ENCODE data around the gene ARHGAP44.
A peak's percentile ranks its signal among the peaks of the same experiment; 100 is the strongest.

Gene ARHGAP44

GRCh38 chr17:12773153-12773552 lies 16.1 kb upstream of the ARHGAP44 start:
- Histone ChIP-seq H3K4me3 (ENCODE audit: low read depth, low read length) (no peak overlapping the region), H3K9ac (ENCODE audit: low read length) (no peak overlapping the region), H3K36me3 (ENCODE audit: control insufficient read depth, insufficient read depth, low read length) (no peaks in the 10 kb centered on the region), H3K27ac (ENCODE audit: low read depth, low read length) (no peak overlapping the region), H3K27me3 (ENCODE audit: control insufficient read depth, insufficient read depth, low read length) (no peaks in the 10 kb centered on the region), H3K9me3 (ENCODE audit: control insufficient read depth, insufficient read depth, low read depth, low read length) (no peaks in the 10 kb centered on the region), H3K4me1 (ENCODE audit: control insufficient read depth, insufficient read depth, low read length) (no peaks in the 10 kb centered on the region)

- H3K4me1 ChIP-seq (ENCODE audit: control insufficient read depth, insufficient read depth, low read length): peaks cover 10% of the 10 kb centered on the region; the same call in 1 of the 2 replicates
- no peaks in the 10 kb centered on the region for H3K9me3 ChIP-seq (ENCODE audit: control insufficient read depth, insufficient read depth, low read depth, low read length)
- peaks cover 23% of the 10 kb centered on the region for H3K27me3 ChIP-seq (ENCODE audit: control insufficient read depth, insufficient read depth, low read length)
- peak overlapping the region; percentile 54 for H3K9ac ChIP-seq (ENCODE audit: low read length)
- H3K27ac ChIP-seq (ENCODE audit: low read depth, low read length): no peak overlapping the region
- H3K4me3 ChIP-seq (ENCODE audit: low read depth, low read length): peak overlapping the region; percentile 97
- H3K36me3 ChIP-seq (ENCODE audit: control insufficient read depth, insufficient read depth, low read length): no peaks in the 10 kb centered on the region
Observed at GRCh38 chr17:12789075-12789480, 220 bp upstream of the ARHGAP44 start.

- Histone ChIP-seq H3K9ac (ENCODE audit: low read length) (peak overlapping the region; percentile 54), H3K4me3 (ENCODE audit: low read depth, low read length) (peak overlapping the region; percentile 97), H3K27me3 (ENCODE audit: control insufficient read depth, insufficient read depth, low read length) (peaks cover 22% of the 10 kb centered on the region), H3K27ac (ENCODE audit: low read depth, low read length) (no peak overlapping the region), H3K4me1 (ENCODE audit: control insufficient read depth, insufficient read depth, low read length) (peaks cover 10% of the 10 kb centered on the region), H3K36me3 (ENCODE audit: control insufficient read depth, insufficient read depth, low read length) (no peaks in the 10 kb centered on the region), H3K9me3 (ENCODE audit: control insufficient read depth, insufficient read depth, low read depth, low read length) (no peaks in the 10 kb centered on the region)
Observed at GRCh38 chr17:12790249-12791106, 1.2 kb downstream of the ARHGAP44 start.

- Histone ChIP-seq H3K4me1 (ENCODE audit: control insufficient read depth, insufficient read depth, low read length) (peaks cover 10% of the 10 kb centered on the region), H3K9me3 (ENCODE audit: control insufficient read depth, insufficient read depth, low read depth, low read length) (no peaks in the 10 kb centered on the region), H3K4me3 (ENCODE audit: low read depth, low read length) (no peak overlapping the region), H3K27ac (ENCODE audit: low read depth, low read length) (no peak overlapping the region), H3K9ac (ENCODE audit: low read length) (no peak overlapping the region), H3K27me3 (ENCODE audit: control insufficient read depth, insufficient read depth, low read length) (peaks cover 6% of the 10 kb centered on the region; the same call in 1 of the 2 replicates), H3K36me3 (ENCODE audit: control insufficient read depth, insufficient read depth, low read length) (no peaks in the 10 kb centered on the region)
Observed at GRCh38 chr17:12794919-12795532, 5.7 kb downstream of the ARHGAP44 start.

GRCh38 chr17:12800855-12801365 lies 11.6 kb downstream of the ARHGAP44 start:
- no peaks in the 10 kb centered on the region for H3K4me1 ChIP-seq (ENCODE audit: control insufficient read depth, insufficient read depth, low read length)
- H3K36me3 ChIP-seq (ENCODE audit: control insufficient read depth, insufficient read depth, low read length): no peaks in the 10 kb centered on the region
- 0 out of 2 replicates have a peak, but pooled peaks cover 2% of the 10 kb centered on the region for H3K9me3 ChIP-seq (ENCODE audit: control insufficient read depth, insufficient read depth, low read depth, low read length)
- no peak overlapping the region for H3K27ac ChIP-seq (ENCODE audit: low read depth, low read length)
- no peaks in the 10 kb centered on the region for H3K27me3 ChIP-seq (ENCODE audit: control insufficient read depth, insufficient read depth, low read length)
- H3K9ac ChIP-seq (ENCODE audit: low read length): no peak overlapping the region
- no peak overlapping the region for H3K4me3 ChIP-seq (ENCODE audit: low read depth, low read length)

- Histone ChIP-seq H3K27me3 (ENCODE audit: control insufficient read depth, insufficient read depth, low read length) (no peaks in the 10 kb centered on the region), H3K27ac (ENCODE audit: low read depth, low read length) (no peak overlapping the region)
Observed at GRCh38 chr17:12806630-12807029, 17.3 kb downstream of the ARHGAP44 start.

GRCh38 chr17:12808723-12809122 lies 19.4 kb downstream of the ARHGAP44 start:
- Histone ChIP-seq H3K4me3 (ENCODE audit: low read depth, low read length) (no peak overlapping the region), H3K9me3 (ENCODE audit: control insufficient read depth, insufficient read depth, low read depth, low read length) (peaks cover 42% of the 10 kb centered on the region), H3K9ac (ENCODE audit: low read length) (no peak overlapping the region), H3K36me3 (ENCODE audit: control insufficient read depth, insufficient read depth, low read length) (no peaks in the 10 kb centered on the region), H3K27ac (ENCODE audit: low read depth, low read length) (no peak overlapping the region), H3K27me3 (ENCODE audit: control insufficient read depth, insufficient read depth, low read length) (no peaks in the 10 kb centered on the region), H3K4me1 (ENCODE audit: control insufficient read depth, insufficient read depth, low read length) (no peaks in the 10 kb centered on the region)

More at GRCh38 chr17:12806630-12807029, 17.3 kb downstream of the ARHGAP44 start:
- no peak overlapping the region for H3K9ac ChIP-seq (ENCODE audit: low read length)
- H3K36me3 ChIP-seq (ENCODE audit: control insufficient read depth, insufficient read depth, low read length): no peaks in the 10 kb centered on the region
- no peak overlapping the region for H3K4me3 ChIP-seq (ENCODE audit: low read depth, low read length)
- peaks cover 42% of the 10 kb centered on the region for H3K9me3 ChIP-seq (ENCODE audit: control insufficient read depth, insufficient read depth, low read depth, low read length)
- no peaks in the 10 kb centered on the region for H3K4me1 ChIP-seq (ENCODE audit: control insufficient read depth, insufficient read depth, low read length)

GRCh38 chr17:12812877-12813276 lies 23.6 kb downstream of the ARHGAP44 start:
- Histone ChIP-seq H3K9ac (ENCODE audit: low read length) (no peak overlapping the region), H3K4me3 (ENCODE audit: low read depth, low read length) (no peak overlapping the region), H3K9me3 (ENCODE audit: control insufficient read depth, insufficient read depth, low read depth, low read length) (peaks cover 23% of the 10 kb centered on the region), H3K27ac (ENCODE audit: low read depth, low read length) (no peak overlapping the region), H3K4me1 (ENCODE audit: control insufficient read depth, insufficient read depth, low read length) (no peaks in the 10 kb centered on the region), H3K27me3 (ENCODE audit: control insufficient read depth, insufficient read depth, low read length) (no peaks in the 10 kb centered on the region), H3K36me3 (ENCODE audit: control insufficient read depth, insufficient read depth, low read length) (no peaks in the 10 kb centered on the region)

GRCh38 chr17:12813664-12814063 lies 24.4 kb downstream of the ARHGAP44 start:
- Histone ChIP-seq H3K4me3 (ENCODE audit: low read depth, low read length) (no peak overlapping the region), H3K27ac (ENCODE audit: low read depth, low read length) (no peak overlapping the region), H3K36me3 (ENCODE audit: control insufficient read depth, insufficient read depth, low read length) (no peaks in the 10 kb centered on the region), H3K4me1 (ENCODE audit: control insufficient read depth, insufficient read depth, low read length) (no peaks in the 10 kb centered on the region), H3K9me3 (ENCODE audit: control insufficient read depth, insufficient read depth, low read depth, low read length) (peaks cover 15% of the 10 kb centered on the region), H3K27me3 (ENCODE audit: control insufficient read depth, insufficient read depth, low read length) (no peaks in the 10 kb centered on the region), H3K9ac (ENCODE audit: low read length) (no peak overlapping the region)

GRCh38 chr17:12814718-12815117 lies 25.4 kb downstream of the ARHGAP44 start:
- H3K27me3 ChIP-seq (ENCODE audit: control insufficient read depth, insufficient read depth, low read length): no peaks in the 10 kb centered on the region
- H3K36me3 ChIP-seq (ENCODE audit: control insufficient read depth, insufficient read depth, low read length): no peaks in the 10 kb centered on the region
- H3K9me3 ChIP-seq (ENCODE audit: control insufficient read depth, insufficient read depth, low read depth, low read length): peaks cover 4% of the 10 kb centered on the region
- H3K27ac ChIP-seq (ENCODE audit: low read depth, low read length): 0 out of 2 replicates have a peak overlapping the region, but pooled peaks have one; percentile 67
- H3K9ac ChIP-seq (ENCODE audit: low read length): no peak overlapping the region
- no peak overlapping the region for H3K4me3 ChIP-seq (ENCODE audit: low read depth, low read length)
- H3K4me1 ChIP-seq (ENCODE audit: control insufficient read depth, insufficient read depth, low read length): no peaks in the 10 kb centered on the region

GRCh38 chr17:12815642-12816141 lies 26.4 kb downstream of the ARHGAP44 start:
- Histone ChIP-seq H3K9me3 (ENCODE audit: control insufficient read depth, insufficient read depth, low read depth, low read length) (no peaks in the 10 kb centered on the region; the same call in 1 of the 2 replicates), H3K27ac (ENCODE audit: low read depth, low read length) (no peak overlapping the region), H3K36me3 (ENCODE audit: control insufficient read depth, insufficient read depth, low read length) (no peaks in the 10 kb centered on the region), H3K4me3 (ENCODE audit: low read depth, low read length) (no peak overlapping the region), H3K9ac (ENCODE audit: low read length) (no peak overlapping the region), H3K4me1 (ENCODE audit: control insufficient read depth, insufficient read depth, low read length) (no peaks in the 10 kb centered on the region), H3K27me3 (ENCODE audit: control insufficient read depth, insufficient read depth, low read length) (no peaks in the 10 kb centered on the region)

All from HUES6 (cell line).